H9 (cell line): Measurements from ENCODE around the gene VNN1. TPM values are rescaled to one million over a fixed set of nuclear protein-coding genes. Genes with fewer than 3 reads are reported as not detected.

Experiments
- DNase-seq: peaks from one replicate; pipeline ENCODE4 v3.0.0-alpha.2; 2017
- H2AFZ ChIP-seq: one replicate; pipeline ENCODE4 v1.6.1; 2013; ENCODE audit warnings: mild to moderate bottlenecking, low read length, control low read depth, moderate library complexity
- H2AK5ac ChIP-seq: 2 replicates; pipeline ENCODE4 v1.6.1; 2013; ENCODE audit warnings: low read length, control low read depth, mixed read lengths; ENCODE audit not compliant: insufficient read length
- H2BK120ac ChIP-seq: one replicate; pipeline ENCODE4 v1.6.1; 2013; ENCODE audit warnings: low read depth, mild to moderate bottlenecking, low read length, control low read depth, inconsistent platforms; ENCODE audit not compliant: poor library complexity, severe bottlenecking
- H2BK12ac ChIP-seq: 2 replicates; pipeline ENCODE4 v1.6.1; 2013; ENCODE audit warnings: low read length, control low read depth, mixed read lengths, low read depth; ENCODE audit not compliant: insufficient read length
- H2BK15ac ChIP-seq: 2 replicates; pipeline ENCODE4 v1.6.1; 2013; ENCODE audit warnings: low read depth, low read length, control low read depth
- H2BK20ac ChIP-seq: one replicate; pipeline ENCODE4 v1.6.1; 2013; ENCODE audit warnings: low read depth, mild to moderate bottlenecking, low read length, control low read depth, inconsistent platforms; ENCODE audit not compliant: poor library complexity, severe bottlenecking
- H2BK5ac ChIP-seq: 2 replicates; pipeline ENCODE4 v1.6.1; 2013; ENCODE audit warnings: low read length, control low read depth, mixed read lengths; ENCODE audit not compliant: insufficient read length
- H3K14ac ChIP-seq: 2 replicates; pipeline ENCODE4 v1.6.1; 2013; ENCODE audit warnings: low read length, control low read depth; ENCODE audit not compliant: insufficient read depth
- H3K18ac ChIP-seq: 2 replicates; pipeline ENCODE4 v1.6.1; 2013; ENCODE audit warnings: low read depth, mild to moderate bottlenecking, mixed read lengths, low read length, control low read depth; ENCODE audit not compliant: insufficient read length
- H3K23ac ChIP-seq: 2 replicates; pipeline ENCODE4 v1.6.1; 2013; ENCODE audit warnings: low read length, control low read depth, mixed read lengths, low read depth; ENCODE audit not compliant: insufficient read length
- H3K23me2 ChIP-seq: 2 replicates; pipeline ENCODE4 v1.6.1; 2013; ENCODE audit warnings: low read depth, mild to moderate bottlenecking, mixed read lengths, low read length, control low read depth; ENCODE audit not compliant: insufficient read length, poor library complexity, severe bottlenecking
- H3K27ac ChIP-seq: 2 replicates; pipeline ENCODE4 v1.5.1; 2013; ENCODE audit warnings: low read length, control low read depth, mixed read lengths, low read depth; ENCODE audit not compliant: insufficient read length
- H3K27me3 ChIP-seq: 2 replicates; pipeline ENCODE4 v1.6.1; 2013; ENCODE audit warnings: low read length, control low read depth, inconsistent platforms; ENCODE audit not compliant: insufficient read depth
- H3K4ac ChIP-seq: 2 replicates; pipeline ENCODE4 v1.6.1; 2013; ENCODE audit warnings: low read depth, mild to moderate bottlenecking, control low read depth, inconsistent platforms, low read length, moderate library complexity
- H3K4me1 ChIP-seq: 2 replicates; pipeline ENCODE4 v1.6.1; 2013; ENCODE audit warnings: low read length, control low read depth, inconsistent platforms; ENCODE audit not compliant: insufficient read depth
- H3K4me2 ChIP-seq: 2 replicates; pipeline ENCODE4 v1.6.1; 2013; ENCODE audit warnings: low read length, control low read depth, mixed read lengths; ENCODE audit not compliant: insufficient read length, insufficient read depth
- H3K56ac ChIP-seq: 2 replicates; pipeline ENCODE4 v1.6.1; 2013; ENCODE audit warnings: low read depth, mild to moderate bottlenecking, mixed read lengths, low read length, control low read depth; ENCODE audit not compliant: insufficient read length
- H3K79me1 ChIP-seq: 2 replicates; pipeline ENCODE4 v1.6.1; 2013; ENCODE audit warnings: low read depth, mild to moderate bottlenecking, moderate library complexity, low read length, control low read depth, inconsistent platforms; ENCODE audit not compliant: insufficient read depth, poor library complexity, severe bottlenecking
- H3K79me2 ChIP-seq: 2 replicates; pipeline ENCODE4 v1.6.1; 2013; ENCODE audit warnings: low read length, control low read depth, inconsistent platforms; ENCODE audit not compliant: insufficient read depth
- H3K9ac ChIP-seq: 2 replicates; pipeline ENCODE4 v1.6.1; 2013; ENCODE audit warnings: low read length, control low read depth, mixed read lengths; ENCODE audit not compliant: insufficient read length; ENCODE audit errors: extremely low read depth
- H3K9me3 ChIP-seq: one replicate; pipeline ENCODE4 v1.6.1; 2013; ENCODE audit warnings: low read depth, low read length, inconsistent platforms; ENCODE audit not compliant: control insufficient read depth
- H3T11ph ChIP-seq: one replicate; pipeline ENCODE4 v1.6.1; 2013; ENCODE audit warnings: mild to moderate bottlenecking, low read length, control low read depth, inconsistent platforms
- H4K20me1 ChIP-seq: one replicate; pipeline ENCODE4 v1.6.1; 2013; ENCODE audit not compliant: control insufficient read depth, insufficient read length, insufficient read depth
- H4K5ac ChIP-seq: 2 replicates; pipeline ENCODE4 v1.6.1; 2013; ENCODE audit warnings: low read depth, mild to moderate bottlenecking, mixed read lengths, low read length, control low read depth; ENCODE audit not compliant: insufficient read length
- H4K8ac ChIP-seq: replicated peaks from 2 replicates; pipeline ENCODE4 v1.6.1; 2013; ENCODE audit warnings: low read length, control low read depth, mixed read lengths, low read depth; ENCODE audit not compliant: insufficient read length
- H4K91ac ChIP-seq: 2 replicates; pipeline ENCODE4 v1.6.1; 2013; ENCODE audit warnings: low read depth, mild to moderate bottlenecking, moderate library complexity, mixed read lengths, low read length, control low read depth; ENCODE audit not compliant: insufficient read length
- H3K27ac Mint-ChIP-seq, 3 experiments: 2 replicates in 2 of 3; 3 replicates in 1 of 3; pipeline ENCODE4 v1.8.0; 2020 to 2021; ENCODE audit warnings: mixed read lengths in 3 of 3, mild to moderate bottlenecking in 1 of 3, moderate library complexity in 1 of 3
- H3K27me3 Mint-ChIP-seq: 2 replicates; pipeline ENCODE4 v1.8.0; 2021; ENCODE audit warnings: low read depth, mild to moderate bottlenecking, moderate library complexity, mixed read lengths
- H3K36me3 Mint-ChIP-seq, 3 experiments: 2 replicates in 2 of 3; 3 replicates in 1 of 3; pipeline ENCODE4 v1.8.0; 2020 to 2021; ENCODE audit warnings: low read depth in 3 of 3, mixed read lengths in 3 of 3; ENCODE audit not compliant: insufficient read depth in 1 of 3
- H3K4me1 Mint-ChIP-seq, 2 experiments: 2 replicates each; pipeline ENCODE4 v1.8.0; 2020; ENCODE audit warnings: mixed read lengths in 2 of 2
- H3K4me3 Mint-ChIP-seq, 2 experiments: 2 replicates in 1 of 2; 3 replicates in 1 of 2; pipeline ENCODE4 v1.8.0; 2020 to 2021; ENCODE audit warnings: mild to moderate bottlenecking in 2 of 2, mixed read lengths in 2 of 2, moderate library complexity in 1 of 2
- H3K9me3 Mint-ChIP-seq, 2 experiments: 2 replicates in 1 of 2; 3 replicates in 1 of 2; pipeline ENCODE4 v1.8.0; 2020; ENCODE audit warnings: mild to moderate bottlenecking in 2 of 2, mixed read lengths in 2 of 2, moderate library complexity in 1 of 2
- CTCF ChIP-seq: fragments of 200-600 bp; sonication (generic); conservative IDR thresholded peaks from 3 replicates; pipeline ENCODE4 v1.8.0; 2021; ENCODE audit warnings: antibody characterized with exemption, mild to moderate bottlenecking
- WGBS: extraction: QIAGEN DNeasy Blood & Tissue Kit; methylation state at CpG from one replicate; pipeline ENCODE4 v1.1.7; 2013; ENCODE audit warnings: missing lambda C conversion rate, low lambda C conversion rate, mixed read lengths; ENCODE audit not compliant: insufficient read length; ENCODE audit errors: extremely low coverage; 5-methylcytosine and 5-hydroxymethylcytosine counted together
- total RNA-seq: library from RNA; stranded (reverse); gene quantifications from 2 replicates; pipeline ENCODE4 v1.2.1, GENCODE V29; 2021

Gene VNN1
- total RNA-seq, 1 experiment from 2014 or later, result not detected

GRCh38 chr6:132750455-132751248, 36.8 kb upstream of the VNN1 start:
- no CpG with 5 or more reads among the region's 8 CpGs for WGBS
- no peaks in the 10 kb centered on the region for H3K4me1 Mint-ChIP-seq

More at GRCh38 chr6:132750455-132751248, 36.8 kb upstream of the VNN1 start:
- no peak overlapping the region for H3K23ac ChIP-seq
- TF ChIP-seq CTCF, result no peak
- no peak for DNase-seq
- H3K27me3 ChIP-seq, result no peaks in the 10 kb centered on the region
- H2AFZ ChIP-seq, result no peak overlapping the region
- H3T11ph ChIP-seq, result no peak overlapping the region
- no peaks in the 10 kb centered on the region for H3K4me1 ChIP-seq
- no peaks in the 10 kb centered on the region for H3K9me3 ChIP-seq
- no peak overlapping the region for H3K14ac ChIP-seq
- H3K23me2 ChIP-seq, result no peaks in the 10 kb centered on the region
- H2AK5ac ChIP-seq, result no peak overlapping the region
- no peaks in the 10 kb centered on the region for H4K20me1 ChIP-seq
- H2BK120ac ChIP-seq, result no peak overlapping the region
- Mint-ChIP-seq H3K27me3 (no peaks in the 10 kb centered on the region; the same call in 1 of the 2 replicates), H3K27ac (no peak overlapping the region), H3K4me3 (no peak overlapping the region), H3K9me3 (no peaks in the 10 kb centered on the region), H3K36me3 (no peaks in the 10 kb centered on the region)
- H4K5ac ChIP-seq, result no peak overlapping the region
- no peak overlapping the region for H4K8ac ChIP-seq
- H3K27ac ChIP-seq, result no peak overlapping the region
- H3K56ac ChIP-seq, result no peak overlapping the region
- no peak overlapping the region for H2BK5ac ChIP-seq
- H3K9ac ChIP-seq, result no peak overlapping the region
- H4K91ac ChIP-seq, result no peak overlapping the region
- H3K4ac ChIP-seq, result no peak overlapping the region
- H3K18ac ChIP-seq, result no peak overlapping the region
- no peak overlapping the region for H2BK15ac ChIP-seq
- H2BK12ac ChIP-seq, result no peak overlapping the region
- no peak overlapping the region for H3K4me2 ChIP-seq
- no peaks in the 10 kb centered on the region for H3K79me1 ChIP-seq
- H3K79me2 ChIP-seq, result no peaks in the 10 kb centered on the region
- no peak overlapping the region for H2BK20ac ChIP-seq
